Lung (tissue), 12 donors: Measurements from ENCODE around the gene SERINC3. TPM values are rescaled to one million over a fixed set of nuclear protein-coding genes. Genes with fewer than 3 reads are reported as not detected.

Experiments
- ATAC-seq: fragments of 200-7000 bp; cut with Tn5 transposase; one replicate; pipeline ENCODE4 v1.9.1; 2020; ENCODE audit warnings: moderate number of reproducible peaks; ENCODE audit not compliant: insufficient read depth, low FRiP score
- DNase-seq, 3 donors: peaks; one replicate each; pipeline ENCODE4 v3.0.0-alpha.2; 2013 to 2017
- H3K27ac ChIP-seq, 2 donors: one replicate each; pipeline ENCODE4 v1.5.1; 2013; ENCODE audit warnings: mild to moderate bottlenecking in 2 of 2, moderate library complexity in 2 of 2, control low read depth in 1 of 2, inconsistent platforms in 1 of 2, low read depth in 1 of 2, low read length in 1 of 2
- H3K27me3 ChIP-seq, 3 donors: one replicate each; pipeline ENCODE4 v1.5.1; 2013; ENCODE audit warnings: low read length in 2 of 3; ENCODE audit not compliant: control insufficient read depth in 3 of 3, insufficient read depth in 3 of 3
- H3K36me3 ChIP-seq, 4 donors: one replicate each; pipeline ENCODE4 v1.5.1; 2013; ENCODE audit warnings: low read length in 4 of 4, mild to moderate bottlenecking in 1 of 4, moderate library complexity in 1 of 4; ENCODE audit not compliant: control insufficient read depth in 4 of 4, insufficient read depth in 4 of 4
- H3K4me1 ChIP-seq, 5 donors: one replicate each; pipeline ENCODE4 v1.5.1; 2013; ENCODE audit warnings: low read length in 5 of 5, mild to moderate bottlenecking in 2 of 5, moderate library complexity in 1 of 5; ENCODE audit not compliant: control insufficient read depth in 5 of 5, insufficient read depth in 5 of 5
- H3K4me3 ChIP-seq: one replicate; pipeline ENCODE4 v1.5.1; 2013; ENCODE audit warnings: mild to moderate bottlenecking, control low read depth, moderate library complexity
- H3K9ac ChIP-seq, 2 donors: one replicate each; pipeline ENCODE4 v1.5.1; 2013; ENCODE audit warnings: low read length in 2 of 2, control low read depth in 1 of 2; ENCODE audit not compliant: insufficient read depth in 1 of 2
- H3K9me3 ChIP-seq, 4 donors: one replicate each; pipeline ENCODE4 v1.5.1; 2013; ENCODE audit warnings: low read length in 3 of 4, mild to moderate bottlenecking in 1 of 4, moderate library complexity in 1 of 4; ENCODE audit not compliant: control insufficient read depth in 4 of 4, insufficient read depth in 3 of 4
- CTCF ChIP-seq: IDR thresholded peaks from 2 replicates; pipeline ENCODE4 v1.5.1; 2012; ENCODE audit warnings: mild to moderate bottlenecking; ENCODE audit errors: control extremely low read depth, extremely low read depth
- WGBS, 2 donors: extraction: QIAGEN DNeasy Blood & Tissue Kit; methylation state at CpG; one replicate each; pipeline ENCODE4 v1.1.7; 2013; 5-methylcytosine and 5-hydroxymethylcytosine counted together
- polyA plus RNA-seq, 2 donors: library from polyadenylated mRNA; stranded (reverse); fragments of 200-250 nt; gene quantifications; one replicate each; pipeline ENCODE4 v1.2.1, GENCODE V29; 2013
- total RNA-seq, 2 donors: library from RNA; depleted of rRNA in 1 of 2; stranded (reverse); fragments of >200 nt in 1 of 2; gene quantifications; one replicate each; pipeline ENCODE4 v1.2.1, GENCODE V29; 2014 to 2021
- donor health status: control.
- donor health status: control.
- donor health status: Bipolar disorder and iron deficiency.
- donor health status: healthy.
- donor health status: DM: yes; HTN: yes; CAD: no.

Gene SERINC3
- total and polyA plus RNA-seq, 4 donors = 36.7 to 83.9 (median 76.3) TPM

GRCh38 chr20:44470327-44470726, 51.5 kb downstream of the SERINC3 start:
- no peak for TF ChIP-seq CTCF
- H3K27me3 ChIP-seq = no peaks in the 10 kb centered on the region
- no peaks in the 10 kb centered on the region for H3K36me3 ChIP-seq
- no peaks in the 10 kb centered on the region for H3K9me3 ChIP-seq
- H3K4me1 ChIP-seq = peaks cover 0 to 5% (median 3%) of the 10 kb centered on the region in 5 donors
- H3K27ac ChIP-seq = no peak overlapping the region
- no peak overlapping the region for H3K4me3 ChIP-seq
- no peak overlapping the region for H3K9ac ChIP-seq
- no peak for ATAC-seq
- no peak for DNase-seq
- 59 to 61% methylated on average over 5 of the region's 5 CpGs for WGBS, 2 donors

DNA sequence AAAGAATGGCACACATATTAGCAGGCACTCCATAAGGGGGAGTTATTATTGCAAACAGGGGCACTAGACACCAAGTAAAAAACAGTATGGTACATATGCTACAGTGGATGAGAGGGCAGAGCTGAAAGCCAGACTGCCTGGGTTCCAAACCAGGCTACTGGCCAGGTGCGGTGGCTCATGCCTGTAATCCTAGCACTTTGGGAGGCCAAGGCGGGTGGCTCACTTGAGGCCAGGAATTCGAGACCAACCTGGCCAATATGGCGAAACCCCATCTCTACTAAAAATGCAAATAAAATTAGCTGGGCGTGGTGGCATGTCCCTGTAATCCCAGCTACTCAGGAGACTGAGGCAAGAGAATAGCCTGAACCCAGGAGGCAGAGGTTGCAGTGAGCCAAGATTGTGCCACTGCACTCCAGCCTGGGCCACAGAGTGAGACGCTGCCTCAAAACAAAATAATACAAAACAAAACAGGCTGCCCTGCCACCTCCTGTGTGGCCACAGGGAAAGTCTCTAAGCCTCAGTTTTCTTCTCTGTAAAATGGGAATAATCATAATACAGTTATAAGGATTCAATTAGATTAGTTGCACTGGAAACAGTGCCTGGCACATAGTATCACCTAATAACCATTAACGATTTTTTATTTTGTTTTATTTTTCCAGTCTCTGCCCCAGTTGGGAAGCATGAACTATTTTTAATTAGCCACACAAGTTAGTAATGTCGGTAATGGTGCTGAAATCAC, 53.7 kb downstream of the SERINC3 start:
- Histone ChIP-seq H3K9ac (no peak overlapping the region), H3K27ac (no peak overlapping the region), H3K36me3 (no peaks in the 10 kb centered on the region), H3K4me1 (peaks cover 0 to 2% (median 0%) of the 10 kb centered on the region in 5 donors), H3K27me3 (no peaks in the 10 kb centered on the region), H3K9me3 (no peaks in the 10 kb centered on the region), H3K4me3 (no peak overlapping the region)
- WGBS, 2 donors = 92 to 94% methylated on average over 8 of the region's 8 CpGs
- no peak for DNase-seq
- no peak for TF ChIP-seq CTCF
- ATAC-seq = no peak

DNA sequence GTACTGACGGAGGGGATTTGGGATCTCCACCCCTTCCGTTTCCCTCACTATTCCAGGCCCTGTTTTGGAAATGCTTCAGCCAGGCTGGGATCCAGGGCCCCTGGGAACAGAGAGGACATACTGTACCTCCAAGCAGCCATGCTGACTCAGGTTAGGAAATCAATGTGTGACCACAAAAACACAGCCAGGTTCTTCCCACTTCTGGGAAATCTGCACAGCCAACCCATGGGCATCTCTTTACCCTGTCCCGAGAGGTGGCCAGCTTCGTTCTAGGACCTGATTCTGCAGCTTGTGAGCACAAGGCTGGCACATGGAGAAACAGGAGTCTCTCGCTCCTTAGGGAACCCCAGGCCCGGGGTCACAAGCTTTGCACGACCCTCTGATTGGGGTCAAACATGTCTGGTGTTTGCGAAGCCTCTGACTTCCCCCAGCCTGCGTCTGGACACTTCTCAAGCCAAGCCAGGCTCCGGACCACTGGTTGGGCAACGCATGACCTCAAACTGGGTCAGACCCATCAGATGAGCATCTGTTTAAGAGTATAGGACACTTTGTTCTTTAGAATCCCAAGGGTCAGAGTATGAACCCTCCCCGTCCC, 54.5 kb downstream of the SERINC3 start:
- no peak overlapping the region for H3K4me3 ChIP-seq
- ATAC-seq (no peak), DNase-seq (no peak)
- H3K27me3 ChIP-seq = no peaks in the 10 kb centered on the region
- H3K36me3 ChIP-seq = no peaks in the 10 kb centered on the region
- no peaks in the 10 kb centered on the region for H3K9me3 ChIP-seq
- no peak overlapping the region for H3K27ac ChIP-seq
- peaks cover 0 to 2% (median 0%) of the 10 kb centered on the region in 5 donors for H3K4me1 ChIP-seq
- WGBS, 2 donors = 77 to 78% methylated on average over 12 of the region's 12 CpGs
- H3K9ac ChIP-seq = no peak overlapping the region
- no peak for TF ChIP-seq CTCF
